WTC11 (cell line): Measurements from ENCODE around the gene NATD1. TPM values are rescaled to one million over a fixed set of nuclear protein-coding genes. Genes with fewer than 3 reads are reported as not detected.
A peak's percentile ranks its signal among the peaks of the same experiment; 100 is the strongest.

Experiments used
- ATAC-seq: fragments of 200-7000 bp; cut with Tn5 transposase; 2 replicates; pipeline ENCODE4 v1.10.0; 2021; ENCODE audit warnings: mild to moderate bottlenecking, moderate library complexity
- CTCF ChIA-PET: fragments of 300-600 bp; sonication (Branson Sonifier 250); formaldehyde crosslinking; loops from one replicate; lab custom pipeline; 2021; ENCODE audit warnings: antibody characterized with exemption; lab: Charles Lee
- POLR2A ChIA-PET: fragments of 350-600 bp; sonication (Branson Sonifier 250); formaldehyde crosslinking; loops from one replicate; lab custom pipeline; 2021; ENCODE audit warnings: antibody characterized with exemption; lab: Charles Lee
- DNase-seq: peaks from one replicate; pipeline ENCODE4 v3.0.0; 2021; ENCODE audit warnings: low spot score
- H3K27ac Mint-ChIP-seq: 2 replicates; pipeline ENCODE4 v1.8.0; 2021; ENCODE audit warnings: mixed read lengths
- H3K27me3 Mint-ChIP-seq: 2 replicates; pipeline ENCODE4 v1.8.0; 2021; ENCODE audit warnings: low read depth, mild to moderate bottlenecking, moderate library complexity, mixed read lengths
- H3K36me3 Mint-ChIP-seq: 2 replicates; pipeline ENCODE4 v1.8.0; 2021; ENCODE audit warnings: mixed read lengths
- H3K4me1 Mint-ChIP-seq: 2 replicates; pipeline ENCODE4 v1.8.0; 2022; ENCODE audit warnings: mixed read lengths
- H3K4me3 Mint-ChIP-seq: 2 replicates; pipeline ENCODE4 v1.8.0; 2021; ENCODE audit warnings: mild to moderate bottlenecking, moderate library complexity, mixed read lengths
- H3K9me3 Mint-ChIP-seq: 2 replicates; pipeline ENCODE4 v1.8.0; 2021; ENCODE audit warnings: mixed read lengths
- ARID4B ChIP-seq: sonication (generic); formaldehyde crosslinking; IDR thresholded peaks from 2 replicates; pipeline ENCODE4 v1.8.0; 2023; ENCODE audit warnings: missing genetic modification reagents, mild to moderate bottlenecking, borderline replicate concordance
- E2F5 ChIP-seq: sonication (generic); formaldehyde crosslinking; IDR thresholded peaks from 2 replicates; pipeline ENCODE4 v1.8.1; 2022; ENCODE audit warnings: mild to moderate bottlenecking, moderate library complexity, missing genetic modification reagents
- FOXP1 ChIP-seq: sonication (generic); formaldehyde crosslinking; IDR thresholded peaks from 2 replicates; pipeline ENCODE4 v1.8.0; 2022; ENCODE audit warnings: missing genetic modification reagents, mild to moderate bottlenecking, moderate library complexity, borderline replicate concordance
- GRHL2 ChIP-seq: fragments of 250-450 bp; sonication (Bioruptor Pico); IDR thresholded peaks from 2 replicates; pipeline ENCODE4 v1.8.0; 2022; ENCODE audit warnings: mild to moderate bottlenecking, moderate library complexity; ENCODE audit not compliant: insufficient replicate concordance, severe bottlenecking
- GTF2I ChIP-seq: fragments of 250-450 bp; sonication (Bioruptor Pico); conservative IDR thresholded peaks from 2 replicates; pipeline ENCODE4 v1.4.0; 2021; ENCODE audit warnings: mild to moderate bottlenecking
- JUN ChIP-seq: sonication (generic); formaldehyde crosslinking; IDR thresholded peaks from 2 replicates; pipeline ENCODE4 v1.8.0; 2023; ENCODE audit warnings: mild to moderate bottlenecking, missing genetic modification reagents
- MXD4 ChIP-seq: fragments of 250-450 bp; sonication (Bioruptor Pico); IDR thresholded peaks from 2 replicates; pipeline ENCODE4 v1.8.0; 2021; ENCODE audit warnings: mild to moderate bottlenecking, moderate library complexity, borderline replicate concordance
- MYBL2 ChIP-seq: sonication (generic); formaldehyde crosslinking; IDR thresholded peaks from 2 replicates; pipeline ENCODE4 v1.8.1; 2023; ENCODE audit warnings: mild to moderate bottlenecking, moderate library complexity, missing genetic modification reagents
- NFE2L1 ChIP-seq: sonication (generic); formaldehyde crosslinking; IDR thresholded peaks from 2 replicates; pipeline ENCODE4 v1.8.1; 2023; ENCODE audit warnings: missing genetic modification reagents
- NR2C2 ChIP-seq: sonication (generic); formaldehyde crosslinking; IDR thresholded peaks from 2 replicates; pipeline ENCODE4 v1.8.0; 2022; ENCODE audit warnings: mild to moderate bottlenecking, missing genetic modification reagents
- PREB ChIP-seq: sonication (generic); formaldehyde crosslinking; IDR thresholded peaks from 2 replicates; pipeline ENCODE4 v1.8.1; 2022; ENCODE audit warnings: mild to moderate bottlenecking, missing genetic modification reagents, moderate library complexity, borderline replicate concordance
- SMAD4 ChIP-seq: sonication (generic); formaldehyde crosslinking; IDR thresholded peaks from 2 replicates; pipeline ENCODE4 v1.8.0; 2022; ENCODE audit warnings: mild to moderate bottlenecking, missing genetic modification reagents
- SOX15 ChIP-seq: fragments of 250-450 bp; sonication (Bioruptor Pico); IDR thresholded peaks from 2 replicates; pipeline ENCODE4 v1.9.0; 2021; ENCODE audit warnings: mild to moderate bottlenecking
- SP1 ChIP-seq: sonication (generic); formaldehyde crosslinking; conservative IDR thresholded peaks from 2 replicates; pipeline ENCODE4 v1.8.1; 2022; ENCODE audit warnings: missing genetic modification reagents
- TCF7 ChIP-seq: sonication (generic); formaldehyde crosslinking; IDR thresholded peaks from 2 replicates; pipeline ENCODE4 v1.8.0; 2022; ENCODE audit warnings: mild to moderate bottlenecking, low read depth, missing genetic modification reagents, moderate library complexity
- ZBTB21 ChIP-seq: sonication (generic); formaldehyde crosslinking; IDR thresholded peaks from 2 replicates; pipeline ENCODE4 v1.8.1; 2023; ENCODE audit warnings: mild to moderate bottlenecking, missing genetic modification reagents, borderline replicate concordance
- ZBTB43 ChIP-seq: sonication (generic); formaldehyde crosslinking; IDR thresholded peaks from 2 replicates; pipeline ENCODE4 v1.8.1; 2023; ENCODE audit warnings: mild to moderate bottlenecking, missing genetic modification reagents
- ZNF121 ChIP-seq: sonication (generic); formaldehyde crosslinking; IDR thresholded peaks from 2 replicates; pipeline ENCODE4 v1.8.0; 2023; ENCODE audit warnings: missing genetic modification reagents
- ZNF138 ChIP-seq: sonication (generic); formaldehyde crosslinking; conservative IDR thresholded peaks from 2 replicates; pipeline ENCODE4 v1.8.1; 2022; ENCODE audit warnings: mild to moderate bottlenecking, moderate library complexity, missing genetic modification reagents
- ZNF425 ChIP-seq: fragments of 250-450 bp; sonication (Bioruptor Pico); conservative IDR thresholded peaks from 2 replicates; pipeline ENCODE4 v1.9.0; 2021; ENCODE audit warnings: mild to moderate bottlenecking
- ZNF671 ChIP-seq: fragments of 250-450 bp; sonication (Bioruptor Pico); IDR thresholded peaks from 2 replicates; pipeline ENCODE4 v1.8.0; 2021; ENCODE audit warnings: mild to moderate bottlenecking
- total RNA-seq: library from RNA; stranded (reverse); gene quantifications from 3 replicates; pipeline ENCODE4 v1.2.3, GENCODE V29; 2021

NATD1 gene
- total RNA-seq, 1 experiment from 2014 or later = 10.1 TPM

GRCh38 chr17:21233581-21234347 is 19.4 kb downstream of the NATD1 start:
- Mint-ChIP-seq H3K4me3 (no peak overlapping the region), H3K27me3 (peaks cover 8% of the 10 kb centered on the region; the same call in 1 of the 2 replicates)

GRCh38 chr17:21232033-21232749 is 21.0 kb downstream of the NATD1 start:
- peaks cover 11% of the 10 kb centered on the region for H3K9me3 Mint-ChIP-seq
- TF ChIP-seq SMAD4 (CRISPR knock-in tag) (no peak), GRHL2 (no peak), GTF2I (peak; percentile 67; the same call in 1 of the 2 replicates), ARID4B (CRISPR knock-in tag) (no peak)
- POLR2A ChIA-PET = interaction anchor here (0.7 kb wide), 1 partner anchor 403 kb away, joined by 4 read pairs; no protein-coding TSS in a partner anchor
- peaks cover 5% of the 10 kb centered on the region; the same call in 1 of the 2 replicates for H3K36me3 Mint-ChIP-seq
- no peak overlapping the region for H3K27ac Mint-ChIP-seq
- ATAC-seq (no peak), DNase-seq (no peak)
- no peak overlapping the region for H3K4me3 Mint-ChIP-seq
- peaks cover 8% of the 10 kb centered on the region; the same call in 1 of the 2 replicates for H3K27me3 Mint-ChIP-seq
- H3K4me1 Mint-ChIP-seq = no peaks in the 10 kb centered on the region
- CTCF ChIA-PET = no interaction called here

More at GRCh38 chr17:21233581-21234347, 19.4 kb downstream of the NATD1 start:
- H3K36me3 Mint-ChIP-seq = peaks cover 5% of the 10 kb centered on the region; the same call in 1 of the 2 replicates
- ATAC-seq (no peak), DNase-seq (no peak)
- no peak overlapping the region for H3K27ac Mint-ChIP-seq
- H3K9me3 Mint-ChIP-seq = peaks cover 11% of the 10 kb centered on the region
- ChIA-PET CTCF (no interaction called here), POLR2A (no interaction called here)
- no peaks in the 10 kb centered on the region for H3K4me1 Mint-ChIP-seq
- TF ChIP-seq ZNF121 (CRISPR knock-in tag) = no peak
- no peak for TF ChIP-seq ZNF425 (CRISPR knock-in tag)
- TF ChIP-seq ZBTB21 (CRISPR knock-in tag) = no peak

- POLR2A ChIA-PET = no interaction called here
- ATAC-seq (no peak), DNase-seq (no peak)
- CTCF ChIA-PET = interaction anchor here (0.6 to 1.3 kb wide), 2 partner anchors 9 to 24 kb away, joined by 3 to 6 read pairs; no protein-coding TSS in a partner anchor
- Mint-ChIP-seq H3K27me3 (peaks cover 8% of the 10 kb centered on the region; the same call in 1 of the 2 replicates), H3K9me3 (peaks cover 11% of the 10 kb centered on the region), H3K4me1 (no peaks in the 10 kb centered on the region), H3K36me3 (peaks cover 5% of the 10 kb centered on the region; the same call in 1 of the 2 replicates), H3K27ac (no peak overlapping the region), H3K4me3 (no peak overlapping the region)
- TF ChIP-seq SOX15 (CRISPR knock-in tag) = no peak
- TF ChIP-seq ZBTB21 (CRISPR knock-in tag) = no peak
- no peak for TF ChIP-seq MYBL2 (CRISPR knock-in tag)
- TF ChIP-seq NR2C2 (CRISPR knock-in tag) = no peak
- no peak for TF ChIP-seq MXD4 (CRISPR knock-in tag)
- TF ChIP-seq E2F5 = no peak
- no peak for TF ChIP-seq FOXP1 (CRISPR knock-in tag)
- TF ChIP-seq JUN = no peak
- TF ChIP-seq TCF7 (CRISPR knock-in tag) = no peak
- no peak for TF ChIP-seq PREB
- no peak for TF ChIP-seq ZBTB43 (CRISPR knock-in tag)
- TF ChIP-seq ZNF138 (CRISPR knock-in tag) = no peak
- TF ChIP-seq SP1 = no peak
- TF ChIP-seq ZNF671 = no peak
- no peak for TF ChIP-seq NFE2L1 (CRISPR knock-in tag)
Measured at GRCh38 chr17:21231533-21231932, 21.7 kb downstream of the NATD1 start.
